A549 (cell line): ENCODE measurements around the gene PEPD. TPM values are rescaled to one million over a fixed set of nuclear protein-coding genes. Genes with fewer than 3 reads are reported as not detected.

Experiments
- ATAC-seq, 2 experiments: fragments of 200-7000 bp in 1 of 2; fragments of >200 bp in 1 of 2; cut with Nextera tagmentation in 1 of 2; cut with Tn5 transposase in 1 of 2; 3 replicates each; pipeline versions ENCODE4 v1.8.0 to v1.9.1; 2018 to 2020; ENCODE audit warnings: mild to moderate bottlenecking in 1 of 2, moderate library complexity in 1 of 2
- CTCF ChIA-PET: fragments of 300-600 bp; sonication (Branson Sonifier 250); formaldehyde crosslinking; extraction: SDS; loops from one replicate; lab custom pipeline; 2021; ENCODE audit warnings: antibody characterized with exemption, inconsistent platforms; lab: Yijun Ruan, JAX
- POLR2A ChIA-PET: fragments of 350-600 bp; formaldehyde crosslinking; extraction: SDS; loops from one replicate; lab custom pipeline; 2021; ENCODE audit warnings: antibody characterized with exemption, inconsistent platforms; lab: Yijun Ruan, JAX
- DNase-seq, 2 experiments: peaks; one replicate each; pipeline versions ENCODE4 v3.0.0 to v3.0.0-alpha.2; 2011 to 2016; ENCODE audit warnings: low read depth in 1 of 2, low spot score in 1 of 2
- FAIRE-seq: peaks from 2 replicates; lab custom pipeline; 2011; peaks lifted over from hg19 to GRCh38; lab: Jason Lieb, UNC
- H3K27ac ChIP-seq, 2 experiments: fragments of >200 bp; sonication (Bioruptor Twin); formaldehyde crosslinking; 3 replicates each; pipeline ENCODE4 v1.5.1; 2016 to 2017
- H3K4me1 ChIP-seq: fragments of >200 bp; sonication (Bioruptor Twin); formaldehyde crosslinking; 3 replicates; pipeline ENCODE4 v1.6.1; 2016
- H3K4me2 ChIP-seq: fragments of >200 bp; sonication (Bioruptor Twin); formaldehyde crosslinking; 3 replicates; pipeline ENCODE4 v1.6.1; 2016
- H3K4me3 ChIP-seq: fragments of >200 bp; sonication (Bioruptor Twin); formaldehyde crosslinking; 3 replicates; pipeline ENCODE4 v1.5.1; 2016
- H3K9me3 ChIP-seq: fragments of >200 bp; sonication (Bioruptor Twin); formaldehyde crosslinking; 3 replicates; pipeline ENCODE4 v1.6.1; 2016
- ATOH8 ChIP-seq: fragments of 250-450 bp; sonication (Bioruptor Pico); IDR thresholded peaks from 2 replicates; pipeline ENCODE4 v1.5.0; 2020; ENCODE audit warnings: low read depth, mild to moderate bottlenecking, moderate library complexity
- CEBPB ChIP-seq, 2 experiments: fragments of >200 bp in 1 of 2; sonication (Bioruptor Twin) in 1 of 2; formaldehyde crosslinking in 1 of 2; IDR thresholded peaks; 2 replicates each; pipeline ENCODE4 v1.6.1; 2012 to 2016
- EHF ChIP-seq: fragments of 250-450 bp; sonication (Bioruptor Pico); IDR thresholded peaks from 2 replicates; pipeline ENCODE4 v1.5.0; 2020; ENCODE audit warnings: mild to moderate bottlenecking
- EHMT2 ChIP-seq: fragments of 200-600 bp; sonication (generic); IDR thresholded peaks from 2 replicates; pipeline ENCODE4 v1.6.1; 2016; ENCODE audit warnings: antibody characterized with exemption, low read depth, mild to moderate bottlenecking, moderate library complexity
- ESRRA ChIP-seq: fragments of 150-350 bp; IDR thresholded peaks from 2 replicates; pipeline ENCODE4 v1.6.1; 2014; ENCODE audit warnings: mild to moderate bottlenecking, low read length, borderline replicate concordance
- FOSB ChIP-seq: fragments of 250-450 bp; sonication (Bioruptor Pico); IDR thresholded peaks from 2 replicates; pipeline ENCODE4 v1.5.0; 2020; ENCODE audit warnings: mild to moderate bottlenecking, moderate library complexity
- FOXS1 ChIP-seq: fragments of 250-450 bp; sonication (Bioruptor Pico); IDR thresholded peaks from 2 replicates; pipeline ENCODE4 v1.5.0; 2020; ENCODE audit warnings: mild to moderate bottlenecking, moderate library complexity
- GATA3 ChIP-seq: IDR thresholded peaks from 2 replicates; pipeline ENCODE4 v1.6.1; 2012; ENCODE audit warnings: borderline replicate concordance
- HDAC2 ChIP-seq: fragments of 200-600 bp; sonication (generic); IDR thresholded peaks from 2 replicates; pipeline ENCODE4 v1.6.1; 2016
- JUN ChIP-seq, 2 experiments: fragments of >200 bp; sonication (Bioruptor Twin); formaldehyde crosslinking; IDR thresholded peaks; 2 replicates in 1 of 2; 3 replicates in 1 of 2; pipeline ENCODE4 v1.6.1; 2016 to 2017
- KDM1A ChIP-seq: fragments of 200-600 bp; sonication (generic); IDR thresholded peaks from 2 replicates; pipeline ENCODE4 v1.6.1; 2016; ENCODE audit warnings: low read depth, mild to moderate bottlenecking
- MAZ ChIP-seq: fragments of 150-350 bp; IDR thresholded peaks from 2 replicates; pipeline ENCODE4 v1.6.1; 2014; ENCODE audit warnings: antibody characterized with exemption, low read depth, low read length, borderline replicate concordance
- NR3C1 ChIP-seq: fragments of >200 bp; sonication (Bioruptor Twin); formaldehyde crosslinking; IDR thresholded peaks from 3 replicates; pipeline ENCODE4 v1.6.1; 2017
- PBX3 ChIP-seq: IDR thresholded peaks from 2 replicates; pipeline ENCODE4 v1.6.1; 2012
- POLR2A ChIP-seq: IDR thresholded peaks from 2 replicates; pipeline ENCODE4 v1.6.1; 2012; ENCODE audit warnings: mild to moderate bottlenecking, low read length
- RARB ChIP-seq: fragments of 250-450 bp; sonication (Bioruptor Pico); IDR thresholded peaks from 2 replicates; pipeline ENCODE4 v1.8.0; 2021; ENCODE audit warnings: mild to moderate bottlenecking, moderate library complexity
- TFCP2L1 ChIP-seq: fragments of 250-450 bp; sonication (Bioruptor Pico); IDR thresholded peaks from 2 replicates; pipeline ENCODE4 v1.5.0; 2021; ENCODE audit warnings: mild to moderate bottlenecking
- TP53 ChIP-seq: fragments of 250-450 bp; sonication (Bioruptor Pico); IDR thresholded peaks from 2 replicates; pipeline ENCODE4 v1.5.0; 2021; ENCODE audit warnings: mild to moderate bottlenecking, moderate library complexity
- ZSCAN20 ChIP-seq: fragments of 250-450 bp; sonication (Bioruptor Pico); IDR thresholded peaks from 2 replicates; pipeline ENCODE4 v1.8.0; 2022; ENCODE audit warnings: mild to moderate bottlenecking, moderate library complexity
- WGBS: methylation state at CpG from one replicate; pipeline ENCODE4 v1.1.6; 2017; ENCODE audit errors: missing lambda C conversion rate; 5-methylcytosine and 5-hydroxymethylcytosine counted together
- polyA plus RNA-seq, 4 experiments: library from polyadenylated mRNA; depleted of rRNA in 3 of 4; stranded (reverse); fragments of >200 nt; fragmentation: RNase III in 1 of 4; extraction: RNeasy Plus Mini Kit Qiagen cat#74134 plus additional on column Dnase treatment in 1 of 4; gene quantifications; 2 replicates in 3 of 4; 3 replicates in 1 of 4; pipeline ENCODE4 v1.2.3, GENCODE V29; 2011 to 2017
- TF ChIP-seq, protein P1 (sequence below): fragments of 250-450 bp; sonication (Bioruptor Pico); IDR thresholded peaks from 2 replicates; pipeline ENCODE4 v1.5.0; 2021; ENCODE audit warnings: mild to moderate bottlenecking, moderate library complexity, borderline replicate concordance
- TF ChIP-seq, protein P2 (sequence below): fragments of >200 bp; sonication (Bioruptor Twin); formaldehyde crosslinking; IDR thresholded peaks from 3 replicates; pipeline ENCODE4 v1.6.1; 2016

The PEPD gene
- polyA plus RNA-seq, 2 of the 4 experiments (the other 2 are of a cell fraction) = 85.5 to 100 TPM

GRCh38 chr19:33422369-33423180 is 99.0 kb downstream of the PEPD start:
- no peak overlapping the region for H3K4me2 ChIP-seq
- DNase-seq = no peak
- H3K4me1 ChIP-seq = no peaks in the 10 kb centered on the region
- FAIRE-seq = no peak
- WGBS = 44% methylated on average over 3 of the region's 3 CpGs
- H3K27ac ChIP-seq = no peak overlapping the region
- no peak overlapping the region for H3K4me3 ChIP-seq
- ChIA-PET CTCF (interaction anchor here (0.5 to 35.6 kb wide), 6 partner anchors 7 to 355 kb away, joined by 3 to 1493 read pairs (median 354); no protein-coding TSS in a partner anchor), POLR2A (no interaction called here)
- TF ChIP-seq KDM1A = no peak
- TF ChIP-seq, protein P1, sequence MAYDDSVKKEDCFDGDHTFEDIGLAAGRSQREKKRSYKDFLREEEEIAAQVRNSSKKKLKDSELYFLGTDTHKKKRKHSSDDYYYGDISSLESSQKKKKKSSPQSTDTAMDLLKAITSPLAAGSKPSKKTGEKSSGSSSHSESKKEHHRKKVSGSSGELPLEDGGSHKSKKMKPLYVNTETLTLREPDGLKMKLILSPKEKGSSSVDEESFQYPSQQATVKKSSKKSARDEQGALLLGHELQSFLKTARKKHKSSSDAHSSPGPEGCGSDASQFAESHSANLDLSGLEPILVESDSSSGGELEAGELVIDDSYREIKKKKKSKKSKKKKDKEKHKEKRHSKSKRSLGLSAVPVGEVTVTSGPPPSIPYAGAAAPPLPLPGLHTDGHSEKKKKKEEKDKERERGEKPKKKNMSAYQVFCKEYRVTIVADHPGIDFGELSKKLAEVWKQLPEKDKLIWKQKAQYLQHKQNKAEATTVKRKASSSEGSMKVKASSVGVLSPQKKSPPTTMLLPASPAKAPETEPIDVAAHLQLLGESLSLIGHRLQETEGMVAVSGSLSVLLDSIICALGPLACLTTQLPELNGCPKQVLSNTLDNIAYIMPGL (CRISPR knock-in tag) = no peak
- TF ChIP-seq RARB (CRISPR knock-in tag) = no peak
- TF ChIP-seq, protein P2, sequence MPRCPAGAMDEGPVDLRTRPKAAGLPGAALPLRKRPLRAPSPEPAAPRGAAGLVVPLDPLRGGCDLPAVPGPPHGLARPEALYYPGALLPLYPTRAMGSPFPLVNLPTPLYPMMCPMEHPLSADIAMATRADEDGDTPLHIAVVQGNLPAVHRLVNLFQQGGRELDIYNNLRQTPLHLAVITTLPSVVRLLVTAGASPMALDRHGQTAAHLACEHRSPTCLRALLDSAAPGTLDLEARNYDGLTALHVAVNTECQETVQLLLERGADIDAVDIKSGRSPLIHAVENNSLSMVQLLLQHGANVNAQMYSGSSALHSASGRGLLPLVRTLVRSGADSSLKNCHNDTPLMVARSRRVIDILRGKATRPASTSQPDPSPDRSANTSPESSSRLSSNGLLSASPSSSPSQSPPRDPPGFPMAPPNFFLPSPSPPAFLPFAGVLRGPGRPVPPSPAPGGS = no peak
- no peak for TF ChIP-seq FOXS1 (CRISPR knock-in tag)
- no peak for TF ChIP-seq EHMT2
- TF ChIP-seq TP53 (CRISPR knock-in tag) = no peak
- no peak for TF ChIP-seq FOSB (CRISPR knock-in tag)
- TF ChIP-seq HDAC2 = no peak
- TF ChIP-seq CEBPB (IDR thresholded peaks at IDR 0.05) = no peak
- TF ChIP-seq JUN (IDR thresholded peaks at IDR 0.05) = no peak
- no peak for TF ChIP-seq POLR2A
- no peak for ATAC-seq
- H3K9me3 ChIP-seq = no peaks in the 10 kb centered on the region

- no peak for DNase-seq
- Histone ChIP-seq H3K4me2 (no peak overlapping the region), H3K4me3 (no peak overlapping the region), H3K4me1 (no peaks in the 10 kb centered on the region), H3K27ac (no peak overlapping the region), H3K9me3 (no peaks in the 10 kb centered on the region)
- no peak for FAIRE-seq
- TF ChIP-seq ATOH8 (no peak), EHF (no peak), TFCP2L1 (no peak), NR3C1 (no peak), GATA3 (no peak), FOSB (CRISPR knock-in tag) (no peak), PBX3 (no peak), ESRRA (no peak), ZSCAN20 (no peak), JUN (IDR thresholded peaks at IDR 0.05) (no peak), MAZ (no peak), CEBPB (IDR thresholded peaks at IDR 0.05) (no peak), EHMT2 (no peak)
- TF ChIP-seq, protein P2 = no peak
- ATAC-seq = no peak
- WGBS = 91% methylated on average over 7 of the region's 7 CpGs
- ChIA-PET POLR2A (interaction anchor here (0.6 kb wide), 1 partner anchor 824 kb away, joined by 3 read pairs; no protein-coding TSS in a partner anchor), CTCF (interaction anchor here (0.7 to 35.6 kb wide), 8 partner anchors 8 to 676 kb away, joined by 3 to 1493 read pairs (median 142); partner anchors contain the start of genes CEBPA and SLC7A10)
Measured at GRCh38 chr19:33421368-33421767, 100.2 kb downstream of the PEPD start.
